ENCODE measurements around the gene IGF2BP3.

IGF2BP3 gene

DNA sequence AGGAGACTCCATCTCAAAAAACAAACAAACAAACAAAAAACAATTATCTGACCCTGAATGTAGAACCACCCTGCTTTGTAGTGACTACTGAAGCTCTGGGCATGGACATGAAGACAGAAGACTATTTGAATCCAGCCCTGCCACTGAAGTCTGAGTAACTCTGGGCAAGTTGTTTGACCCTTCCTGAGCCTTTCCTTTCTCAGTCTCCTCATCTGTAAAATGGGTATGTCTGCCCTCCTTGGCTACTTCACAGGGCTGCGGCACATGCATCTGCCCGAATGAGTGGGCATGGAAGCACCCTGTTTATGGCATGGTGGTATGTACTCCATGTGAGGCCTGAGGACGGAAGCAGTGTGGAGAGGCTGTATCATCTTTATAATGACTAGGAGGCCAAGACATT, 193.3 kb downstream of the IGF2BP3 start:
- no peak overlapping the region for H3K27ac ChIP-seq (ENCODE audit: low read length)
- no peaks in the 10 kb centered on the region for H3K27me3 ChIP-seq (ENCODE audit: control insufficient read depth in 1 of 2, insufficient read depth in 2 of 2, low read length in 2 of 2)
- H3K36me3 ChIP-seq (ENCODE audit: control insufficient read depth in 2 of 2, insufficient read depth in 2 of 2, low read length in 2 of 2): no peaks in the 10 kb centered on the region
- H3K4me3 ChIP-seq (ENCODE audit: low read length in 2 of 2): no peak overlapping the region
- H3K9me3 ChIP-seq (ENCODE audit: control insufficient read depth in 2 of 2, low read length in 2 of 2): no peaks in the 10 kb centered on the region
- no peak overlapping the region for H3K9ac ChIP-seq (ENCODE audit: low read length in 2 of 2)
- H3K4me1 ChIP-seq (ENCODE audit: control insufficient read depth, insufficient read depth, low read length): no peaks in the 10 kb centered on the region

DNA sequence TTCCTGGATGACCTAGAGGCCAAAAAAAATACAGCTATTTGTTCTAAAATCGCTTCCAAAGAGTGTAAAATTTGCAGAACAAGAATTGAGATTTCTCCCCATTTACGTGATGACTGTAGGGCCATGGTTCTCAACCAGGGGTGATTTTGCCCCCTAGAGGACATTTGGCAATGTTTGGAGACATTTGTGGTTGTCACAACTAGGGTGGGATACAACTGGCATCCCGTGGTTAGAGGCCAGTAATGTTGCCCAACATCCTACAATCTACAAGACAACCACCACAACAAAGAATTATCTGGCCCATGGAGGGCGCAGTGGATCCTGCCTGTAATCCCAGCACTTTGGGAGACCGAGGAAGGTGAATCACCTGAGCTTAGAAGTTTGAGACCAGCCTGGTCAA, 193.9 kb downstream of the IGF2BP3 start:
- H3K27ac ChIP-seq (ENCODE audit: low read length): no peak overlapping the region
- no peaks in the 10 kb centered on the region for H3K4me1 ChIP-seq (ENCODE audit: control insufficient read depth, insufficient read depth, low read length)
- H3K27me3 ChIP-seq (ENCODE audit: control insufficient read depth in 1 of 2, insufficient read depth in 2 of 2, low read length in 2 of 2): no peaks in the 10 kb centered on the region
- no peaks in the 10 kb centered on the region for H3K36me3 ChIP-seq (ENCODE audit: control insufficient read depth in 2 of 2, insufficient read depth in 2 of 2, low read length in 2 of 2)
- H3K4me3 ChIP-seq (ENCODE audit: low read length in 2 of 2): no peak overlapping the region
- H3K9ac ChIP-seq (ENCODE audit: low read length in 2 of 2): no peak overlapping the region
- H3K9me3 ChIP-seq (ENCODE audit: control insufficient read depth in 2 of 2, low read length in 2 of 2): no peaks in the 10 kb centered on the region

DNA sequence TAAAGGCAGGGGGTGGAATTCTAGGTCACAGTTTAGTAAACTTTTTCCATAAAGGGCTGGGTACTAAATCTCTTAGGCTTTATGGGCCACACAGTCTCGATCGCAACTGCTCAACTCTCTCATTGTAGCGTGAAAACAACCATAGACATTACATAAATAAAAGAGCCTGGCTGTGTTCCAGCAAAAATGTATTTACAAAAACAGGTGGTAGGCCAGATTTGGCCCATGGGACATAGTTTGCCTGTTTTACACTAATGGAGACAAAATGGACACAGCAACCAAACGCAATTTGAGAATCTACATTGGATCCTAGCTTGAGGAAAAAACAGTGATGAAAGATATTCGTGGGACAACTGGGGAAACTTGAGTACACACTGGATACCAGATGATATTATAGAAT, 194.4 kb downstream of the IGF2BP3 start:
- H3K4me1 ChIP-seq (ENCODE audit: control insufficient read depth, insufficient read depth, low read length): no peaks in the 10 kb centered on the region
- H3K27ac ChIP-seq (ENCODE audit: low read length): no peak overlapping the region
- H3K9ac ChIP-seq (ENCODE audit: low read length in 2 of 2): no peak overlapping the region
- peaks cover 0 to 3% of the 10 kb centered on the region in 2 donors for H3K27me3 ChIP-seq (ENCODE audit: control insufficient read depth in 1 of 2, insufficient read depth in 2 of 2, low read length in 2 of 2)
- H3K9me3 ChIP-seq (ENCODE audit: control insufficient read depth in 2 of 2, low read length in 2 of 2): no peaks in the 10 kb centered on the region
- H3K36me3 ChIP-seq (ENCODE audit: control insufficient read depth in 2 of 2, insufficient read depth in 2 of 2, low read length in 2 of 2): no peaks in the 10 kb centered on the region
- H3K4me3 ChIP-seq (ENCODE audit: low read length in 2 of 2): no peak overlapping the region

DNA sequence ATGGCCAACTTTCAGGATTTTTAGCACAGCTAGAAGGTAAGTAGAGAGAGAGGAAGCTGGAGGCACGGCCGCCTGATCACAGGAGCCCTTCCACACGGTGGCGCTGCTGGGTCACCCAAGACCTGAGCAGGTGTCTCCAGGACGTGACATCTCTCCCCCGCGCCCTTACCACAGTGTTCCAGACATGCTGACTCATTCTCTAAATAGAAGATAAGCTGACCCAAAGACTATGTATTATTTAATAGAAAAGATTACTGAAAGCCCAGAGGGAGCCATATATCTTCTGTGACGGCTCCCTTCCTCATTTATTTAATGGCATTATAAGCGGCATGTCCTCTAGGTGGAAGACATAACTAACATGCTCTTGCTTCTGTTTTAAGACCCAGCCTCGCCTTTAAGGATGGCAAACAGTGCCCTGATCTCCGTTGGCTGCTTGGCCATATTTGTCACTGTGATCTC, 197.1 kb downstream of the IGF2BP3 start:
- Histone ChIP-seq H3K9me3 (ENCODE audit: control insufficient read depth in 2 of 2, low read length in 2 of 2) (no peaks in the 10 kb centered on the region), H3K36me3 (ENCODE audit: control insufficient read depth in 2 of 2, insufficient read depth in 2 of 2, low read length in 2 of 2) (no peaks in the 10 kb centered on the region), H3K9ac (ENCODE audit: low read length in 2 of 2) (no peak overlapping the region), H3K27ac (ENCODE audit: low read length) (no peak overlapping the region), H3K27me3 (ENCODE audit: control insufficient read depth in 1 of 2, insufficient read depth in 2 of 2, low read length in 2 of 2) (peaks cover 0 to 5% of the 10 kb centered on the region in 2 donors), H3K4me1 (ENCODE audit: control insufficient read depth, insufficient read depth, low read length) (no peaks in the 10 kb centered on the region), H3K4me3 (ENCODE audit: low read length in 2 of 2) (no peak overlapping the region)

DNA sequence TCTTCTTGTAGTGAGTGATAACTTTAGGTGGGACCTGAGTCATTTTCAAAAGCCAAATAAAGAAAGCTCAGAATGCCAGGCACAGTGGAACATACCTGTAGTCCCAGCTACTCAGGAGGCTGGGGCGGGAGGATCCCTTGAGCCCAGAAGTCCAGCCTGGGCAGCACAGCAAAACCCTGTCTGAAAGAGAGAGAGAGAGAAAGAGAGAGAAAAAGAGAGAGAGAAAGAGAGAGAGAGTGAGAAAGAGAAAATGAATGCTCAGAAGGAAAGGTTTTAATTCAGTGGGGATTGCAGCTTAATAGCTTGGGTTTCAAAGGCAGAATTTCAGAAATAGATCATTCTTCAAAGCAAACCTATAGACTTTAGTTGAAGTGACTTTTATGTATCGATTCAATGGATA, 198.0 kb downstream of the IGF2BP3 start:
- H3K36me3 ChIP-seq (ENCODE audit: control insufficient read depth in 2 of 2, insufficient read depth in 2 of 2, low read length in 2 of 2): peaks cover 0 to 2% of the 10 kb centered on the region in 2 donors
- no peak overlapping the region for H3K27ac ChIP-seq (ENCODE audit: low read length)
- H3K4me3 ChIP-seq (ENCODE audit: low read length in 2 of 2): no peak overlapping the region
- H3K9ac ChIP-seq (ENCODE audit: low read length in 2 of 2): no peak overlapping the region
- H3K4me1 ChIP-seq (ENCODE audit: control insufficient read depth, insufficient read depth, low read length): no peaks in the 10 kb centered on the region
- peaks cover 0 to 5% of the 10 kb centered on the region in 2 donors for H3K27me3 ChIP-seq (ENCODE audit: control insufficient read depth in 1 of 2, insufficient read depth in 2 of 2, low read length in 2 of 2)
- no peaks in the 10 kb centered on the region for H3K9me3 ChIP-seq (ENCODE audit: control insufficient read depth in 2 of 2, low read length in 2 of 2)

DNA sequence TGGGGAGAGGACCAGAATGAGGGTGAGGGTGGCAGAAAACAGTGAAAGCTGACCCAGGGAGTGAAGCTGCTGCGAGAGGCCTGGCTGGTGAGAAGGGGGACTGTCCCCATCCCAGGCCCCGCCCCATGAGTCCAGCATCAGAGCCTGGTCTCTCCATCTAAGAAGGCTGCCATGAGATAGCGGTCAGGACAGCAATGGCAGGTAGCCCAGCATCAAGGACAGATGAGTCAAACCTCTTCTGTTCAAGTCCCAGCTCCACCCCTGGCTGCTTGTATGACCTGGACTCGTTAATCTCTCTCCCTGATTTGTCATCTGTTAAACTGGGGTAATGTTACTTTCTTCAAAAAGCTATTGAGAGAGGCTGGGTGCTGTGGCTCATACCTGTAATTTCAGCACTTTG, 201.5 kb downstream of the IGF2BP3 start:
- no peaks in the 10 kb centered on the region for H3K9me3 ChIP-seq (ENCODE audit: control insufficient read depth in 2 of 2, low read length in 2 of 2)
- H3K27ac ChIP-seq (ENCODE audit: low read length): no peak overlapping the region
- no peak overlapping the region for H3K4me3 ChIP-seq (ENCODE audit: low read length in 2 of 2)
- H3K4me1 ChIP-seq (ENCODE audit: control insufficient read depth, insufficient read depth, low read length): no peaks in the 10 kb centered on the region
- H3K36me3 ChIP-seq (ENCODE audit: control insufficient read depth in 2 of 2, insufficient read depth in 2 of 2, low read length in 2 of 2): peaks cover 0 to 2% of the 10 kb centered on the region in 2 donors
- H3K27me3 ChIP-seq (ENCODE audit: control insufficient read depth in 1 of 2, insufficient read depth in 2 of 2, low read length in 2 of 2): peaks cover 0 to 5% of the 10 kb centered on the region in 2 donors
- H3K9ac ChIP-seq (ENCODE audit: low read length in 2 of 2): no peak overlapping the region

DNA sequence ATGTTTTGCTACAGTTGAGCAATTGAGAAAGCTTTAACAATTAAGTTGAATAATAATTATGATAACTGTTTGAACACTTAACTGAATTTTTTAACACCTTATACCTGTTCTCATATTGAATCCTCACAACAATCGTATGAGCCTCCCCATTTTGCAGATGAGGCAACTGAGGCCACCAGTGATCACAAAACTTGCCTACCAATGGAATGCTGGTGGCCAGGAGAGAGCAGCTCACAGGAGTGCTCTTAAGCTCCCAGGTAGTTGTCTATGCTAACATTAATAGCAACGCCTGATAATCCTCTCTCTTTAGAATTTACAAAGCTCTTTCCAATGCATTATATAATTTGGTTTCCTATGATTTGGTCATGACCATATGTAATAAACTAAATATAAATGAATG, 202.1 kb downstream of the IGF2BP3 start:
- Histone ChIP-seq H3K9ac (ENCODE audit: low read length in 2 of 2) (no peak overlapping the region), H3K27me3 (ENCODE audit: control insufficient read depth in 1 of 2, insufficient read depth in 2 of 2, low read length in 2 of 2) (peaks cover 0 to 5% of the 10 kb centered on the region in 2 donors), H3K4me3 (ENCODE audit: low read length in 2 of 2) (no peak overlapping the region), H3K27ac (ENCODE audit: low read length) (no peak overlapping the region), H3K9me3 (ENCODE audit: control insufficient read depth in 2 of 2, low read length in 2 of 2) (no peaks in the 10 kb centered on the region), H3K36me3 (ENCODE audit: control insufficient read depth in 2 of 2, insufficient read depth in 2 of 2, low read length in 2 of 2) (peaks cover 0 to 2% of the 10 kb centered on the region in 2 donors), H3K4me1 (ENCODE audit: control insufficient read depth, insufficient read depth, low read length) (no peaks in the 10 kb centered on the region)

DNA sequence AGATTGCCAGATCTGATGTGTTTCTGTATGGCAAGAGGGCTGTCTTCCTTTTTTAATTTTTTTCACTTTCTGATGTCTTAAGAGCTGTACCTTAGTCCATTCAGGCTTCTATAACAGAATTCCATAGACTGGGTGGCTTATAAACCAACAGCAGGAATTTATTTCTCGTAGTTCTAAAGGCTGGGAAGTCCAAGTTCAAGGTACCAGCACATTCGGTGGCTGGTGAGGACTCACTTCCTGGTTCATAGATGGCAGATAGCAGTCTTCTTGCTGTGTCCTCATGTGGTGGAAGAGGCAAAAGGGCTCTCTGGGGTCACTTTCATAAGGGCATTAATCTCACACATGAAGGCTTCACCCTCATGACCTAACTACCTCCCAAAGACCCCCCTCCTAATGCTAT, 202.9 kb downstream of the IGF2BP3 start:
- no peaks in the 10 kb centered on the region for H3K9me3 ChIP-seq (ENCODE audit: control insufficient read depth in 2 of 2, low read length in 2 of 2)
- no peaks in the 10 kb centered on the region for H3K4me1 ChIP-seq (ENCODE audit: control insufficient read depth, insufficient read depth, low read length)
- peaks cover 0 to 2% of the 10 kb centered on the region in 2 donors for H3K36me3 ChIP-seq (ENCODE audit: control insufficient read depth in 2 of 2, insufficient read depth in 2 of 2, low read length in 2 of 2)
- no peak overlapping the region for H3K9ac ChIP-seq (ENCODE audit: low read length in 2 of 2)
- peaks cover 0 to 5% of the 10 kb centered on the region in 2 donors for H3K27me3 ChIP-seq (ENCODE audit: control insufficient read depth in 1 of 2, insufficient read depth in 2 of 2, low read length in 2 of 2)
- no peak overlapping the region for H3K4me3 ChIP-seq (ENCODE audit: low read length in 2 of 2)
- H3K27ac ChIP-seq (ENCODE audit: low read length): no peak overlapping the region

DNA sequence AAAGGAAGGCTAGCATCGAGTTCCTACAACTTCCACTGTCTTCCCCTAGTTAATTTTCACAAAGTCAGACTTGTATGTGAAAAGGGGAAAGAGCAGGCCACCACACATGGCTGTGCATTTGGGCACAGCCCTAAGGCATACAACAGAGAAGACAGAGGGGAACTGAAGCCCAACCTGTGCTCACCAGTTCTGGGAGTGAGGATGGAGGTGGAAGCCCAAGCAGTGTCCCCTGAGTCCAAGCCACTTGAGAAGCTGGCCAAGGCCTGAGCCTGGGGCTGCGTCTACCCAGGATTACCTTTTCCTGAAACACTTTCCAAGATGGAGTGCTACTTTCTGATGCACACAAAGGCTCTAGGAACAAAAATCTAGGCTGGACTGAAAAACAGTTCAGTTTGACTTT, 203.4 kb downstream of the IGF2BP3 start:
- Histone ChIP-seq H3K9me3 (ENCODE audit: control insufficient read depth in 2 of 2, low read length in 2 of 2) (no peaks in the 10 kb centered on the region), H3K36me3 (ENCODE audit: control insufficient read depth in 2 of 2, insufficient read depth in 2 of 2, low read length in 2 of 2) (peaks cover 0 to 2% of the 10 kb centered on the region in 2 donors), H3K27ac (ENCODE audit: low read length) (no peak overlapping the region), H3K27me3 (ENCODE audit: control insufficient read depth in 1 of 2, insufficient read depth in 2 of 2, low read length in 2 of 2) (peaks cover 0 to 5% of the 10 kb centered on the region in 2 donors), H3K4me3 (ENCODE audit: low read length in 2 of 2) (no peak overlapping the region), H3K9ac (ENCODE audit: low read length in 2 of 2) (no peak overlapping the region), H3K4me1 (ENCODE audit: control insufficient read depth, insufficient read depth, low read length) (no peaks in the 10 kb centered on the region)

DNA sequence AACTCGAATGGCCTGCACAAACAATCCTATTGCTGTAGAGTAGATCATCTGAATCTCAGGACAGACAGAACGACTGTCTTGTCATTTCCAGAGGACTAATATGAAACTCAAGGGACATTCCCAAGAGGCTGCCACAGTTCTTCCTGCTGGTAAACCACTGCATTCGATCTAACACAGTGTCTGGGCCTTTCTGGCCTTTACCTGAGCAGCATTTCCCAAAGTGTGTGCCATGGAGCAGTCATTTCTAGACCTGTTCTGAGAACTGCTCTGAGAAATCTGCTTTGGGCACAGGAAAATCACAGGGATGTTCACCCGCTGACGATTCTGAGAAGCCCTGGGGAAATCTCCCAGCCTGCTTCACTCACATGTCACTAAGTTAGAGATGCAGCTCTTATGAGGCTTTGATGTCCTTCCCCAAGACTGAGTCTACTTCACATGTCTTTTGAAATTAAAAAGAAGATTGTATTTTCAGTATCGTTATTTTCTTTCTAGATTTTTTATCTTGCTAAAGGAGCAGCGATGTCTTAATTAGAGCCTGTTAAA, 205.3 kb downstream of the IGF2BP3 start:
- no peaks in the 10 kb centered on the region for H3K4me1 ChIP-seq (ENCODE audit: control insufficient read depth, insufficient read depth, low read length)
- no peak overlapping the region for H3K27ac ChIP-seq (ENCODE audit: low read length)
- peaks cover 0 to 2% of the 10 kb centered on the region in 2 donors for H3K27me3 ChIP-seq (ENCODE audit: control insufficient read depth in 1 of 2, insufficient read depth in 2 of 2, low read length in 2 of 2)
- no peak overlapping the region for H3K4me3 ChIP-seq (ENCODE audit: low read length in 2 of 2)
- H3K9me3 ChIP-seq (ENCODE audit: control insufficient read depth in 2 of 2, low read length in 2 of 2): no peaks in the 10 kb centered on the region
- no peak overlapping the region for H3K9ac ChIP-seq (ENCODE audit: low read length in 2 of 2)
- H3K36me3 ChIP-seq (ENCODE audit: control insufficient read depth in 2 of 2, insufficient read depth in 2 of 2, low read length in 2 of 2): peaks cover 0 to 2% of the 10 kb centered on the region in 2 donors

DNA sequence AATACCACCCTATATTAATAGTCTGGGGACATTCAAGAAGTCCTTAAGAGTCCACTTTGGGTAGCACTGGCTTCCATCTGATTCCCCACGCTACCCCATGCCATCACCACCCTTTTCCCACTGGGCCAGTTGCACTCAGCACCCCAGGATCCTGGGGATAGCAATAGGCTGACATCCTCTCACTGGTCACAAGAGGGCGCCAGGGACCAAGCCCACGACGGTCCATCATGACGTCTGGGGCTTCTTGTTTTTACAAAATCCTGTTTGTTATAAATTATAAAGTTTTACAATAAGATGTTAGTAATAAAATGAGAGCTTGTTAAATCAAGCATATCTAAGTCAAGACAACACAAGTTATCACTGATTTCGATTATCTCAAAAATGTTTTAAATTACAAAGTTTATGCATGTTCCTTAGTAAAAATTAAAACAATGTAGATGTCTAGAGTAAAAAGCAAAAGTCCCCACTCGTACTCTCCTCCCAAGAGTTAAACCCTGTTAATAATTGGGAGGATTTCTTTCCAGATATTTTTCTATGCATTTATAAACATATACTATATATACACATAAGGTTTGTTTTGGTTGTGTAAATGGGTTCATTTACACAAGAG, 208.3 kb downstream of the IGF2BP3 start:
- no peaks in the 10 kb centered on the region for H3K4me1 ChIP-seq (ENCODE audit: control insufficient read depth, insufficient read depth, low read length)
- no peak overlapping the region for H3K4me3 ChIP-seq (ENCODE audit: low read length in 2 of 2)

More for the DNA sequence above, 208.3 kb downstream of the IGF2BP3 start:
- no peaks in the 10 kb centered on the region for H3K27me3 ChIP-seq (ENCODE audit: control insufficient read depth in 1 of 2, insufficient read depth in 2 of 2, low read length in 2 of 2)
- no peaks in the 10 kb centered on the region for H3K36me3 ChIP-seq (ENCODE audit: control insufficient read depth in 2 of 2, insufficient read depth in 2 of 2, low read length in 2 of 2)
- no peak overlapping the region for H3K27ac ChIP-seq (ENCODE audit: low read length)
- H3K9me3 ChIP-seq (ENCODE audit: control insufficient read depth in 2 of 2, low read length in 2 of 2): no peaks in the 10 kb centered on the region
- no peak overlapping the region for H3K9ac ChIP-seq (ENCODE audit: low read length in 2 of 2)

Measured in stomach smooth muscle (tissue), 2 donors.